D341Med (cell line): ENCODE measurements around the gene MSI1.

Source experiments
- DNase-seq: peaks from one replicate; pipeline ENCODE4 v3.0.0; 2012; ENCODE audit warnings: low spot score

Gene MSI1

DNA sequence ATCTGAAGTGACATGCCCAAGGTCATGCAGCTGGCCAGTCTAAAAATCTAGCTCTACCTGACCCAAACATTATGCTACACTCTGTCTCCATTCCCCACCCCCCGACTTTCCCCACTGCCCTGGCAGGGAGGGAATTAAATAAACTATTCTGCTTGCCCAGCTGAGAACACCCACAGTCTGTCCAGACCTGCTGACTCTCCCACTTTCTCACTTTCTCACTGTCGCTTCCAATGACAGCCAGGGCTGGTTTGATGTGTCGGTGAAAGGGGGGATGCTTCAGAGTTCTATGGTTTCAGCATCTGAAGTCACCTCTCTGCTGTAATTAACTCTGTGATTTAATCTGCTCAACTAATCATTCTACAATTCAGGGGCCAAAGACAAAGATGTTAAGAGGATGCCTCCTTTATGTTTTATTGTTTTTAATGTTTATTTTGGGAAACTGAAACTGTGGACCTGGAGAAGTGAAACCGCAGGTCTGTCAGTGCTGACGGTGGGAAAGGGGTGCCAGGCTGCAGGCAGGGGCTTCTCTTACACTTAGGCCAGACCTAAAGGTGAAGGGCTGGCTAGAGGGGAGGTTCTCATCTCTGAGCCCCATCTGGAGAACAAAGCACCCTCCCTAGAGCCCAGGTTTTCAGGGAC lies 8.1 kb upstream of the MSI1 start:
- DNase-seq, result no peak

DNA sequence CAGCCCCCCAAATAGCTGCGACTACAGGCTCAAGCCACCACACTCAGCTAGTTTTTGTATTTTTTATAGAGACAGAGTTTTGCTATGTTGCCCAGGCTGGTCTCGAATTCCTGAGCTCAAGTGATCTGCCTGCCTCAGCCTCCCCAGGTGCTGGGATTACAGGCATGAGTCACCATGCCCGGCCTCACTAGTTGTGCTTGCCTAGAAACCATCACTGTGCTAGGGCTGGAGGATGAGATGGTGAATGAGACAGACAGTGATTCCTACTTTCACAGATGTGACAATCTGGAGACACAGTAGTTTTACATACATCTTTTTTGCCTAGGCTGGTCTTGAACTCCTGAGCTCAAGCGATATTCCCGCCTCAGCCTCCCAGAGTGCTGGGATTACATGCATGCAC lies 7.5 kb upstream of the MSI1 start:
- no peak for DNase-seq

GRCh38 chr12:120376009-120376408 lies 7.0 kb upstream of the MSI1 start:
- DNase-seq, result no peak

DNA sequence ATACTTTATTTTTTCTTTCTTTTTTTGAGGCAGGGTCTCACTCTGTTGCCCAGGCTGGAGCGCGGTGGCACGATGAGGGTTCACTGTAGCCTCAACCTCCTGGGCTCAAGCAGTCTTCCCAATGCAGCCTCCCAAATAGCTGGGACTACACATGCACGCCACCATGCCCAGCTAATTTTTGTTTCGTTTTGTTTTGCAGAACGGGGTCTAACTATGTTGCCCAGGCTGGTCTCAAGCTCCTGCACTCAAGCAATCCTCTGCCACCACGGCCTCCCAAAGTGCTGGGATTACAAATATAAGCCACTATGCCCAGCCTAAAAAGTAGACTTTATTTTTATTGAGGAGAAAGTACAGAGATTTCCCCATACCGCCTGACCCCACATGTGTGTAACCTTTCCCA lies 4.7 kb upstream of the MSI1 start:
- DNase-seq, result no peak

GRCh38 chr12:120370343-120371243 lies 1.6 kb upstream of the MSI1 start:
- DNase-seq, result no peak

DNA sequence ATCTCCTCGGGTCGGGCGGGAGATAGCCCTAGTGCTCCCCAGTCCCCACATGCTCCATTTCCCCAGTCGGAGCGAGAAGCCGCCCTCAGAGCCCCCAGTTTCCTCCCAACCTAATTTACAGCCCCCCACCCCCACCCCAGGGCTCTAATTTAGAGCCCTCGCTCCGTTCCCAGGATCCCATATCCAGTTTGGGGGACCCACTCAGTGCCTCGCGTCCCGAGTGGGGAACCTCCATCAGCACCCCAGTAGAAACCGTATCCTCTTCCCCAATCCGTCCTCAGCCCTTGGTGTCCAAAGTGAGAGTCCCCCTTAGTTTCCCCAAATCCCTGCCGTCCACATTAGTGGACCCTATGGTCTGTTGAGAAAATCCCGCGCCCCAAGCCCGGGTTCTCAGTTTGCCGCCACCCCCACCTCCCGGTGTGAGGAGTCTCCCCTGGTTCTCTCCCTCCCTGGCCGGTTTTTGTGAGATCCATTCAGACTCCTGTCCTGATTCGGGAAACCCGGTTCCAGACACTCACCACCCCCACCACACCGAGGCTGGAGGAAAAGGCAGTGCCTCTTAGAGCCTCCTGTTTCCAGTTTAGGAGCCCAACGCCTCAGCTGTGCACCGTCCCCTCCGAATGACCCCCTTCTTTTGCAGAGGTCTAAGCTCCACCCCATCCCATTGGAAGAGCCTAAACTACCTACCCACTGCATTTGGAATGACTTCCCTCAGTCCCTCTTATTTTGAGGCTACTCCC lies 809 bp upstream of the MSI1 start:
- DNase-seq, result no peak

DNA sequence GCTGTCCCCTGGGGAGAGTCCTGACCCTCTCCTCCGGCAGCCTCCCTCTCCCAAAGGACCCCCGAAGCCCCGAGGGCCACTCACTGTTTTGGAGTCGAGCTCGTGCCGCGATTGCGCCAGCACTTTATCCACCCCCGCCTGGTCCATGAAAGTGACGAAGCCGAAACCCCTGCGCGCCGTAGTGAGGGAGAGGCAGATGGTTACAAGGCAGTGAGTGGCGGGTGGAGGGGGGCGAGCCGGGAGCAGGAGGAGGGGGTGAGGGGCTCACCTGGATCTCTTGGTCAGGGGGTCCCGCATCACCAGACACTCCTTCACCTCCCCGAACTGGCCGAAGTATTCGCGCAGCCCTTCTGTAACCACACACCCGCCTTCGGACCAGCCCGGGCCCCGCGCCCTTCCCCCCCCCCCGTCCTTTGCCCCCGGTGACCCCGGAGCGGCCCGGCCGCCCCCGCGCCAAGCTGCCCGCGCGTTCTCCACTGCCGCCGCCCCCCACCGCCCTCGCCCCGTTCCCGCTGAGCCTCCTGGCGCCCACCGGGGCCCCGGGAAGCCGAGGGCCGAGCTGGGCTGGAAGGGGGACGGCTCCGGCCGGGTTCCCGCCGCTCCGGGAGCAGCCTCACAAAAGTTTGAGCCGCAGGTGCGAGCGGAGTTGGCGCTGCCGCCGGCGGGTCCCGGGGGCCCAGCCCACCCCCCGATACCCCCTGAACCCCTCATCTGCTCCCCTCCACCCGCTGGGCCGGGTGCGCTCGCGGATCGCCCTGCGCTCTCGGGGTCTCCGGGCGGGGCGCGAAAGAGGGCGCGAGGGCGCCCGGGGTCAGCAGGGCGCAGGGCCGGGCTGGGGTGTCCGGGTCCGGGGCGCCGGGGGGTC lies 808 bp downstream of the MSI1 start:
- peak; percentile 62 for DNase-seq

GRCh38 chr12:120367233-120367923 lies 1.6 kb downstream of the MSI1 start:
- peak; percentile 69 for DNase-seq

DNA sequence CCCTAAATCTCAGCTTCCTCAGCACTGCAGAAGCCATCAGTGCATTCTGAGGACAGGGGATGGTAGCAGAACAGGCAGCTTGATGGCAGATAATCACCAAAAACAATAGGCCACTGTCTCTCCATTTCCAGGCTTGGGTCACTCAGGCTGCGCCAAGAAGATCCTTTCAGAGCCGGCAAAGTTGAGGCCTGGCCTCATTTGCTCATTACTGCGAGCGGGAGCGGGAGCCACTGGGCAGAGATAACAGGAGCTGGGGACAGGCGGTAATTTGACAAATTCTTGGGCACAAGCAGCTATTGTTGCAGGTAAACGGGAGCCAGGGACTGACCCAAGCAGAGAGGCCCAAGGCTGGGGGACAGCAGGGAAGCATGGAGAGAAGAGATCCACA lies 2.1 kb downstream of the MSI1 start:
- DNase-seq, result no peak

- no peak for DNase-seq
Observed at GRCh38 chr12:120366341-120366705, 2.6 kb downstream of the MSI1 start.

DNA sequence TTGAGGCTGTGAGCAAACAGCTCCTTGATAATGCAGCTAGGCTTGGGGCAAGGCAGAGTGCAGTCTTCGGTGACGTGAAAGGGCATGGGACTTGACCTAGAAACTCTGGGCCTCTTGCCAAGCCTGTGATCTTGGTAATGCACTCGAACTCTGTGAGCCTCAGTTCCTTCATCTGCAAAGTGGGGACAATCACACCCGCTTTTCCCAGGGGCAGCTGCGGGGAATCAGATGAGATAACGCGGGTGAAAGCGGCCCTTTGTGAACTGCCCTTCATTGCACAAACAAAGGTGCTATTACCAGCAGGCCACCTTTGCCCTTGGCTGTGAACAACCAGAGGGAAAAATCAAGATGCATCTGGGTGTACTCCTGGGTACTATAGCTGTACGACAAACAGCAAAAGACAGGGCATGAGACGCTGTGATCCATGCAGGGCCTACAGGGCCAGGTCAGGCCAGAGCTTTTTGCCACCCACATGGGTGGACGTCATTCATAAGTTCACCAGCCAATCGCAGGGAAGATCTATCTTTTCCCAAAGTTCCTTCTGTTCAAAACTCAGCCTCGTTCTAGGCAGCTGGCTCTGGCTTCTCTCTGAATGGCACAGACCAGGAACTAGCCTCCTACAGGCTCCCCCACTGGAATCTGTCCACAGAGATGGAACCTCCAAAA lies 3.2 kb downstream of the MSI1 start:
- DNase-seq, result no peak

- no peak for DNase-seq
Observed at GRCh38 chr12:120364487-120364886, 4.5 kb downstream of the MSI1 start.

- DNase-seq, result peak; percentile 85
Observed at GRCh38 chr12:120363274-120363855, 5.6 kb downstream of the MSI1 start.

DNA sequence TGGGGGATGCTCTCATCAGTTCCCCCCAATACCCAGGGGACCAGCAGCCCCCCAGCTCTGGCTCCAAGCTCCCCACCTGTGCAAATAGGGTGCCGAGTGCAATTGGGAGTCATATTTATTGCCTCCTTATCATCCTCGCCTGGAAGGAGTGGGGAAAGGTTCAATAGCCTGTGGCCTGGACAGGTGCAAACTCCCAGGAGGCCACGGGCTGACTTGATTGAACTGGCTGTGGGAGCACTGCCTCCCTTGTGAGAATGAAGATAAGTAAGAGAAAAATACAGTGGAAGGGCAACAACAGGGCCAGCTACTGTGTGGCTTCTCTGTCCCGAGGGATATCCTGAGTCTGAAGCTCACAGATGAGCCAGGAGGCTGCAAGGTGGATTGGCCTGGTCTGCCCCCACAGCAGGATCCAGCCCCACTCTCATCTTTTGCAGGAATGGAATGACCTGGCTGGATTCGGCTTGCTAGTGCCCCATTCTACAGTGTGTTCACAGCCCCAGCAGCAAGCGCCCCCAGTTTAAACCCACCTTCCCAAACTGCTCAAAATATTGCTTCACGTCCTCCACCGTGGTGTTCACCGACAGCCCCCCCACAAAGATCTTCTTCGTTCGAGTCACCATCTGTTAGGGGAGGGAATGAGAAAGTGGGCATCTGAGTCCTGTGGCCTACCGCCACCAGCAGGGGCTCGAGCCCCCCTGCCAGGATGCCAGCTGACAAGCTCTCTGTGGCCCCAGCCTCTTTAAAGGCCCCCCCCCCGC lies 6.3 kb downstream of the MSI1 start:
- DNase-seq, result peak; percentile 70

- peak; percentile 99 for DNase-seq
Observed at GRCh38 chr12:120361506-120362208, 7.3 kb downstream of the MSI1 start.

- no peak for DNase-seq
Observed at GRCh38 chr12:120359128-120359527, 9.8 kb downstream of the MSI1 start.

- DNase-seq, result peak; percentile 54
Observed at GRCh38 chr12:120358412-120359100, 10.4 kb downstream of the MSI1 start.

DNA sequence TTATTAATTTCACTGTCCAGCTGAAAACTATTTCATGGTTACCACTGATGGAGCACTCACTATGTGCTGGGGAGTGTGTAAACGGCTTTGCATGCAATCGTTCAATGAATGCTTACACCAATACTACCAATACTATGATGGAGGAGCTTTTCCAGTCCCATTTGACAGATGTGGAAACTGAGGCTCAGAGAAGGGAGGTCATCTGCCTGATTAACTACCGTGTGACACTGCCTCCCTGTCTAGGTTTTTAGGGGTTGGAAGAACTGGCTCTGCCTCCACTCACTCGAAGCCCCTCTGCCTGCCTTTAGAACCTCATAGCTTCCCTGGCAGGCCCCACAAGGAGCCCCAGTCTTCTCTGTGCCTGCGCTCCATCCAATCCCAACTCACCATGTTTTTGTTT lies 11.9 kb downstream of the MSI1 start:
- no peak for DNase-seq
